Caki2 (cell line): ENCODE results near the gene FOXJ1. TPM values are rescaled to one million over a fixed set of nuclear protein-coding genes. Genes with fewer than 3 reads are reported as not detected.
"Not testable (repeated sequence)": the region's sequence is repeated elsewhere in the genome, so short reads cannot be mapped to it uniquely, and the experiment has no call there.

Experiments
- DNase-seq: peaks from one replicate; pipeline ENCODE4 v3.0.0-alpha.2; 2015; ENCODE audit warnings: low read depth
- in situ Hi-C: cut with HindIII; loops from 2 replicates; pipeline ENCODE4 v1.10.0; 2016; ENCODE audit warnings: low sequenced_read_pairs, low pct_unique_long_range_greater_than_20kb, mixed read lengths
- total RNA-seq: library from RNA; depleted of rRNA; stranded (reverse); fragments of >200 nt; shearing (Covaris generic); gene quantifications from 2 replicates; pipeline ENCODE4 v1.2.3, GENCODE V29; 2014; ENCODE audit warnings: low replicate concordance; rRNA removed

The FOXJ1 gene, protein sequence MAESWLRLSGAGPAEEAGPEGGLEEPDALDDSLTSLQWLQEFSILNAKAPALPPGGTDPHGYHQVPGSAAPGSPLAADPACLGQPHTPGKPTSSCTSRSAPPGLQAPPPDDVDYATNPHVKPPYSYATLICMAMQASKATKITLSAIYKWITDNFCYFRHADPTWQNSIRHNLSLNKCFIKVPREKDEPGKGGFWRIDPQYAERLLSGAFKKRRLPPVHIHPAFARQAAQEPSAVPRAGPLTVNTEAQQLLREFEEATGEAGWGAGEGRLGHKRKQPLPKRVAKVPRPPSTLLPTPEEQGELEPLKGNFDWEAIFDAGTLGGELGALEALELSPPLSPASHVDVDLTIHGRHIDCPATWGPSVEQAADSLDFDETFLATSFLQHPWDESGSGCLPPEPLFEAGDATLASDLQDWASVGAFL
- 1.7 TPM in 1 of 2 replicates, not detected in the other for total RNA-seq

DNA sequence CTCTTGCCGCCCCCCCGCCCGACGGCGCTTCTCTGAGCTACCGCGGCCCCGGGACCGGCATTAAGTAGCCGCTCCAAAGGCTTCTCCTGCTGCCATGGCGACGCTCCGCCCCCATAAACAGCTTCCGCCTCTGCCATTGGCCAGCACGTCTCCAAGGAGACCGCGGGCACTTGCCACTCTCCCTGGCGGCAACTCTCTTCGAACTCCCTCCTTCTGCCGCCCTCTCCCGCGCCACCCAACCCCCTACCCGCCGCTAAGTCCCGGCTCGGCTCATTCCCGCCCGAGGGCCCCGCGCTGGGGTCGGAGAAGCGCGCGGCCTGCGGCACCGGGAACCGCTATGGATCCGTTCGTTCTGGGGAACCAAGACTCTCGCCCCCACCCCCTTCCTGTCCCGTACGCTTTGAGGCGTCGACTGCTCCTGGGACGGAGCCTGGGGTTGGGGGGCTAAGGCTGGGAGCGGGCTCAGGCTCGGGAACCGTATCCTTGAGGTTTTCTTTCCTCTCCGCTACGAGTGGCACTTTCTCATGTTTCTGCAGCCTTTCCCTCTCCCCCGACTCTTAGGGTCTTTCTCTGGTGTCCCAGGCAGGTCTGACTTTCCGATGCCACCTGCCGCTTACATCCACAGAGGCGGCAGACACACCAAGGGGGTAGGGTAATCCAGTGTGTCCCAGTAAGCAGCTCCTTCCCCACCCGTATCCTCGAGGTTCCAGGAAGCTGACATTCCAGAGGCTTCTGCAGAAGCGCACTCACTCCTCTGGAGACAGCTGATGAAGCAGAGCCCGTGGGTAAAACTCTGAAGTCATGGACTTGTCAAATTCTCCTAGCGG, at the start of gene FOXJ1:
TSS of gene FOXJ1 (minus strand) at position 34 of the 827 bp plus-strand sequence. CDS start 850 bp downstream, outside the sequence.
- in situ Hi-C loops, result no loop called here
- peak; percentile 85 for DNase-seq

DNA sequence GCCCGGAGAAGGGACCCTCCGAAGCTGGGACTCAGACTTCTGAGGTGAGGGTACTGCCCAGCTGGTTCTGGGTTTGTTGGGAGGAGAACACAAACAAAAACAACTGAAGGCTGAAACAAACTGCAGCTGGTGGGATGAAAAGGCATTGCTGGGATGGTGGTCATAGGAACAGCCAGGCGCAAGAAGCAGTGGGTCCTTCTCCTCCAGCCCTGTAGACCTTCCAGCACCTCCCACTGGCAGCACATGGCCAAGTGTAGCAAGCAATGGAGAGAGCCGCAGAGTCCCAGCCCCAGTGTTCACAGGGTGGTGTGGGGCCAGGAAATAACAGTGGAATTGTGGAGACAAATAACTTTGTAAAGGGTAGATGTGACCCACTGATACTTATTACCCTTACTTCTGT, 48.7 kb upstream of the FOXJ1 start:
- in situ Hi-C loops, result no loop called here

DNA sequence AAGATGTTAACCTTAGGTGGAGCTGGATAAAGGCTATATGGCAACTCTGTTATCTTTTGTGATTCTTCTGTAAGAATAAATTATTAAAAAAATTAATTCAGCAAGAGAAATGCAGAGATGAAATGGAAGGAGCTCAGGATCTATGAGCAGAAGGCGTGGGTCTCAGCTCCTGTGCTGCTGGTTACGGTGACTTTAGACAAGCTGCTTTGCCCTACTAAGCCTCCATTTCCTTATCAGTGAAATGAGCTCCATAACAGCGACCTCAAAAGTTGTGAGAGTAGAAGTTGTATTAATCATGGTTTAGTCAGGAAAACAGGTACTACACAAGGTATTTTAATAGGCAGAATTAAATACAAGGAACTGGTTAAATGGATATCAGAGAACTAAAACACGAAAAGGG, 48.2 kb upstream of the FOXJ1 start:
- in situ Hi-C loops, result no loop called here
- no peak for DNase-seq

More for the DNA sequence above, 48.7 kb upstream of the FOXJ1 start:
- DNase-seq, result no peak

DNA sequence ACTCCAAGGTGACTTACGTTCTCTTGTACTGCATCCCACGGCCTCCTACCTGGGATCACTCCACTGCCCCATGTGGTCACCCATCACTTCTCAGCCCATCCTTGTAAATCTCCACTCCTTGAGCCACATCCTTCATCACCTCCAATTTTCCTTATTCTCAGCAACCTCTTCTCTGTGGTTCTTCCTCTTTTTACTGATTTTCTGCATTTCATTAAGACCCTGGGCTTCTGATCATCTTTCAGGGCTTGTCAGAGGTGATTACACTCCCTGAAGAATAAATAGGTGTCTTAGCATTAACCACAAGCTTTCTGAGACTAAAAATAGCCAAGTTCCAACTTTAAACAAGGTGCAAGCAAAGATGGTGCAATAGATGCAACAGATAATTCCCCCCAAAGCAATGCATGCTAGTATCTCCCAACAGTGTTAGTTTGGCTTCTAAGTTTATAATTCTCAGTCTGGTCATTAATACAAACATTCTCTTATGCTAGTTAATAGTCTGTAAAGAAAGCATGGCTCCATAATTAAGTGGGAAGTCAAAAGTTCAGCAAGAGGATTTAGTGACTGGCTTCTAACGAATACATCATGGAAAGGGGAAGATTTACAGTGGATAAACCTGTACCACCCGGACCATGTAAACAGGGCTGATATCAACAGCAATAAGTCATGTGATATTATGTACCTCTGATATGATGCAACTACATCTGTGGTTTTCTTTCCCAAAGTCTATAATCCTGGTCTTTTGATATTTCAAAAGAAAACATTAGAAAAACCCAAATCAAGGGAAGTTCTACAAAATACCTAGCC, 47.4 kb upstream of the FOXJ1 start:
- DNase-seq, result no peak
- in situ Hi-C loops, result no loop called here

DNA sequence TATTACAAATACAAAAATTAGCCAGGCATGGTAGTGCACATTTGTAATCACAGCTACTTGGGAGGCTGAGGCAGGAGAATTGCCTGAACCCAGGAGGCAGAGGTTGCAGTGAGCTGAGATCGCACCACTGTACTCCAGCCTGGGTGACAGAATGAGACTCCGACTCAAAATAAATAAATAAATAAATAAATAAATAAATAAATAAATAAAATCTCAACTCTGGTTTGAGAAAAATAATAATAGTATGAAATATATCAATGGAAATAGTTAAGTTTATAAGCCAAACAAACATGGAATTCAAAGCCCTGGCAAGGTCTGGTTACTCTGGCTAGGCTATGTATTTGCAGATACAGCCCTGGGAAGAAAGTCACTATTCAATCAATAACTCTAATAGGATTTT, 45.7 kb upstream of the FOXJ1 start:
- in situ Hi-C loops, DNase-seq: not testable (repeated sequence)

DNA sequence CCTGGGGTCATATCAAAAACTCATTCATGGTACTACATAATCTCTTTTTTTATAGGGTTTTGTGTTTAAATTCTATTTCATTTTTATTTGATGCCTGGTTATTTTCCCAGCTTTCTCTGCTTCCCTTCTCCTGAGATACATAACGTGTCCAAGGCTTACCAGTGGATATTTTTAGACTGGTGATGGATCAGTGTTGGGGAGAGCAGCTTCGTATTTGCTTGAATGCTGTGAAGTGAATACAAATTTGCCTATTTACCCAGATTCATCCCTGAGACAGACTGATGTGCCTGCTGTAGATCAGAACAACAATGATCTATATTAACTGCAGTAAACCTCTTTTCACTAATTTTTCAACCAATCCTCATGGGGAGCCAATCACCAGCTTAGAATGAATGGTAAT, 43.2 kb upstream of the FOXJ1 start:
- in situ Hi-C loops, result no loop called here
- no peak for DNase-seq

DNA sequence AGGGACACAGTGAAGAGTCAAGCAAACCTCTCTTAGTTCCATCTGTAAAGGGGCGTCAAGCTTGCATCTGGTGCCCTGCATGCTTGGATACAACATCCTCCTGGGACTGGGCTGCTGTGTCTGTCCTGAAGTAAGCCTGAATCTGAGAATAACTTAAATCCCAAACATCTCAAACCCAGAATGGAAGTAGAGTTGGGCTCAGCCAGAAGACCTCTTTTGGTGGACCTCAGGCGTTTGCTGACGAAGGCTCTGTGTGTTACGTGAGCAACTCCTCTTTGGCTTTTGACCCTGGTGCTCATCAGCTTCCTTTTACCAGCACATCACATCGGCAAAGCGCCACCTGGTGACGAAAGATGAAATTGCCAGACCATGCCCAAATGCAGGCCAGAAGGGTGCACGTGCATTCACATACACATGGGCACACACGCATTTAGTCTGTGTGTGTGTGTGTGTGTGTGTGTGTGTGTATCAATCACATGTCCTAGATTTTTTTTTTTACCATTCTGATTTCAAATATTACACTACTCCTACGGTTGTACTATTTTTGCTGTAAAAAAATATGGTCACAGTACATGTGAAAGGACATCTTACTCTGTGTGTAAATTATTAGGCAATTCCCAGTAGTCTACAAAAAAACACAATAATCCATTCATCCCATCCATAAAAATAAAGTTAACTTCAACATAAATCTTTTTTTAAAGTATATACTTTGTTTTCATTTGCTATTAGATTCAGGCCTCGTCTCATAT, 41.1 kb upstream of the FOXJ1 start:
- peak; percentile 91 for DNase-seq
- in situ Hi-C loops, result no loop called here

DNA sequence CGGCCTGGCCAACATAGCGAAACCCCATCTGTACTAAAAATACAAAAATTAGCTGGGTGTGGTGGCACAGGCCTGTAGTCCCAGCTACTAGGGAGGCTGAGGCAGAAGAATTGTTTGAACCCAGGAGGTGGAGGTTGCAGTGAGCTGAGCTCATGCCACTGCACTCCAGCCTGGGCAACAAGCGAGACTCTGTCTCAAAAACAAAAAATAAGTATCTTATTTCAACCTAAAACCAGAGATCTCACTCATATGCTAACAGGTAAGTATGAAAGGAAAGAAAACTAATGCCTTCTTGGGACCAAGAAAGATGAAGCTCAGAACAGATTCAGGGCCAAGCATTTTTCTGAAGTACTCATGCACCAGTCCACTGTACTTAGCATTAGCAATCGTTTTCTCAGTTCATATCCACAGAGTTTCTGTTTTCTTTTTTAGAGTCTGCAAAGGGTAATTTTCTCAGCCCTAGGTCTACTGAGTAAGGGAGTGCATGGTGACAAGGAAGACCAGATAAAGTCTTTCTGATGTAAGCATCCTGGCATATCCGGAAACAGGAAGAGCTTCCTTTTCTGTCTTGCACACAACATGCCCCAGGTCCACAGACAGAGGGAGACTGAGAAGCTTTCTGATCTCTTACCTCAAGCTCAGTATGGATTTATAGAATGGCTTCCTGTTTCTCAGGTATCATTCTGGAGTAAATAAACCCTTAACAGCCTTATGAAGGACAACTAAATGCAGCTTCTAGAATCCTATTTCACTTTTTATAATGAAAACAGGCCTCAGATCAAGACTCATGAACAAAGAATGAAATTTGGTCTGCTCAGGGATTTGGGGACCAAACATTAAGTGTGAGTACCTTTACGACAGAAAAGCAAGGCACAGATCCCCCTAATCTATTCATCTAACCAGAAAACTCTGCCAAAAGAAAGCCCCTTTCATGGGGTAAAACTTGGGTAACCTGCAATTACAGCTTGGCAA, 38.7 kb upstream of the FOXJ1 start:
- in situ Hi-C loops, result no loop called here
- DNase-seq, result no peak

DNA sequence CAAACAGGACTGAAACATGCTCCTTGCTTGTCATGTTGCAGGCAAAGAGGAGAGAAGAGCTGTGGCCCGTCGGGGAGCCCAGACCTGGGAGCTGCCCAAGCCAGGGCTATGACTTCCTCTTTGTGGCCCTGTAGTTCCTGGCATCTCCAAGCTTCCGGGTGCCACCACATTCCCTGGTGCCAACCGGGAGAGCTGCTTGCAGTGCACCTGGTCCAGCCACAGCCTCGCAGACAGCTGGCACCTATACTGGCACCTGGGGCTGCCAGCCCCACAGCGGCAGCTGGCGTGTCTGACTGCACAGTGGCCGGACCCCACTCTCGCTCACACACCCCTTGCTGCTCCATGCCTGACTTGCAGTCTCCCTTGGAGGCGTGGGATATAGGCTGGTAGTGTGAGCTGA, 37.1 kb upstream of the FOXJ1 start:
- in situ Hi-C loops, result no loop called here
- no peak for DNase-seq

DNA sequence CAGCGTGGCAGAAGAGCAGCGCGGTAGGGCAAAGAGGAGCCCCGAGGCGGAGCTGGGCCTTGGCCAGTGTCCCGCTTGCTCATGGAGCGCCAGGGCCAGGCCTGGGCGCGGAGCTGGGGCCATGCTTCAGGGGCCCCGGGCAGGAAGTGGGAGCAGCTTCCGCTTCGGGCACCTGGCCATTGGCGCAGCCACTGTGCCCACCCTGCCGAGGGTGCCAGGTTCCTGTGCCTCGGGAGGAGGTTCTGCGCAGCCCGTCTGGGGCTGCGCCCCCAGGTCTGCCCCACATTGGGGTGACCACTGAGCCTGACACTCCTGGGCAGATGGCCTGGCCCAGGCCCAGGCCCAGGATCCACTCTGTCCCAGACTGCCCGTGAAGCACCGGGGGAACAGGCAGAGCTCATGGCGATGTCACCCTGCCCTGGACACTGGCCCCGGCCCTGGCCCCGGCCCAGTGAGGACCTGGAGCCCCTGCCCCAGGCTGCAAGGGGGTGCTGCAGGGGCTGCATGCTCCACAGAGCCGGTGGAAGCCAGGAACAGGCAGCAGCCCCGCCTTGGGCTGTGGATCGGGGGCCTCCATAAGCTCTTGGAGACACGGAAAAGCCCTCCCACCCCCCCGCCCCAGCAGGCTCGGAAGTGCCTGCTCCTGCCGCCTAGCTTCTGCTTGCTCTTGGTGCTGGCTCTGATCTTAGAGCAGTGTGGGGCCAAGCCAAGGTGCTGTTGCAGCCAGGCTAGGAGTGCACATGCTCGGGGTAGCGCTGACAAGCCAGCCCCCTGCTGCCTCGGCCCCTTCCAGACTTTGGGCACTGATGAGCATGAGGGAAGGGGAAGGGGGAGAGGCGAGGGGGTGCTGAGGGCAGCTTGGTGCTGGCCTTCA, 35.9 kb upstream of the FOXJ1 start:
- no peak for DNase-seq
- in situ Hi-C loops, result no loop called here

DNA sequence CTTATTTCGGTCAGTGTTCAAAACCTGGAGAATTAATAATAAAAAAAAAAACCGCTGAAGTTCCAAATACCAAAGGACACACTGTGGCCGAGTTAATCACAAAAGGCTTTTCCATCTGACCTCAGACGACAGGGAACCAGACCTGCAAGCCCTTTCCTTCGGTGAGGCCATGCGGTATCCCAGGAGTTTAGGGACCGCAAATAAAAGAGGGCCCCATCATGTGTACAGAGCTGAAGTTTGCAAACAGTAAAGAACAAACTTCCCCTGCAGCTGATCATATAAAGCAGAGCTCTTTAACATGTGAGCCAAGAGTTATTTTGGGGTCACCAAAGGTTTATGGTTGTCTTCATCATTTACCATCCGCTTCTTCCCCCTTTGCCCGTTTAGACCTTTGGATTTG, 33.0 kb upstream of the FOXJ1 start:
- DNase-seq, result no peak
- in situ Hi-C loops, result no loop called here

DNA sequence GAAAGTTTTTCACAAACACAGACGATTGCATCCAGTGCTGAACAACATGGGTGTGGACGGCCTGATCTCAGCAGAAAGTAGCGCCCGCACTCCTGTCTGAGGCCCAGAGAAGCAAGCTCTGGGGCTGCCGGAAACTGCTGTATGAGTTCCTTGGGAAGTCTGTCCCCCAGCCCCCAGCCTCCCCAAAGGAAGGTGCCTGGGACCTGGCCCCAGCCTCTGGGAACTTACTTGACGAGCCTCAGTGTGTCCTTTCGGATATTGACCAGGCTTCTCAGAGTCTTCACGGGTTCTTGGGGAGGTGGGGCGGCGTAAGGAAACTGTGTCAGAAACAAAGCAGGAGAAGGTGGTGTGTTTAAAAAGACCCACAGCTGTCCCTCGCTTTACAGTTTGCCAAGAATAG, 32.4 kb upstream of the FOXJ1 start:
- no peak for DNase-seq
- in situ Hi-C loops, result no loop called here

DNA sequence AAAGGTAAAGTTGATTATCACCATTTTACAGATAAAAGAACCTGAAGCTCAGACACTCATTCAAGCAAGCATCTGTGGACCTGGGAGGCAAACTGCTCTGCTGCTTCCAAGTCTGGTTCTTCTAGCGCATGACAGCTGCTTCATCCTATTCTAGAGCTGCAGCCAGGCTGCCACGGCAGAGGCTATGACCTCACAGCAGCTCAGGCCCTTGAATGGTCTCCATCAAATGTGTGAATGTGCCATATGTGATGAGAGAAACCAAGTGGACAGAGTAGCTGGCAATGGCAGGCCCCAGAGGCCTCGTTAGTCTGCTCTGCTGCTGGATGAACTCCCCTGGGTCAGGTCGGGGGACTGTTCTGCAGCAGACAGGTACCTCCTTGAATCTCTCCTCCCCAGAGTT, 30.7 kb upstream of the FOXJ1 start:
- DNase-seq, result no peak
- in situ Hi-C loops, result no loop called here

DNA sequence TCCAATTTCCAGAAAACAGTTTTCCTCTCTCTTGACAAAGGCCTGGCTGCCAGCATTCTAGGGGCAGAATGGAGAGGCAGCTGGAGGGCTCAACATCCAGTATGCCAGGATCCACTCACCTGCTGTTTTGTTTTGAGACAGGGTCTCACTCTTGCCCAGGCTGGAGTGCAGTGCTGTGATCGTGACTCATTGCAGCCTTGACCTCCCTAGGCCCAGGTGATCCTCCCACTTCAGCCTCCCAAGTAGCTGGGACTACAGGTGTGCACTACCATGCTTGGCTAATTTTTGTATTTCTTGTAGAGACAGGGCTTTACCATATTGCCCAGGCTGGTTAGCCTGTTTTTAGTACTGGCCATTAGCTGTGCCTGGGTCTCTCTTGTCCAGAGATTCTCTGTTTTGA, 29.1 kb upstream of the FOXJ1 start:
- in situ Hi-C loops, result no loop called here
- no peak for DNase-seq

DNA sequence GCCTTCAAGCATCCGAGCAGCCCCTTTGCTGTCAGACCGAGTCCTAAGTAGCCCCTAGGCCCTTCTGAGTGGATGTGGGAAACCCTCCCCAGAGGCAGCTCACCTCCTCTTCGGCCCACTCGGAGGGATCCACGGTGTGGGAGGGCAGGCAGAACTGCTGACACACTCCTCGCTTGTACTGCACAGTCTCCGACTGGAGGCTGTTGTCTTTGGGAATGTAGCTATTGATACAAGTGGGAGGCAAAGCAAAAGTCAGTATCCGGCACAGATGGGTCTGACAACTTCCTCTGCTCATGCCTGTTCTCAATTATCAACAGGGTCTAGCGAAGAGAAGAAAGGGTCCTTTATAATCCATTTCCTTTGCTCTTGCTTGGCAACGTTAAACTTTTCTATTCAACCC, 25.9 kb upstream of the FOXJ1 start:
- in situ Hi-C loops, result no loop called here

DNA sequence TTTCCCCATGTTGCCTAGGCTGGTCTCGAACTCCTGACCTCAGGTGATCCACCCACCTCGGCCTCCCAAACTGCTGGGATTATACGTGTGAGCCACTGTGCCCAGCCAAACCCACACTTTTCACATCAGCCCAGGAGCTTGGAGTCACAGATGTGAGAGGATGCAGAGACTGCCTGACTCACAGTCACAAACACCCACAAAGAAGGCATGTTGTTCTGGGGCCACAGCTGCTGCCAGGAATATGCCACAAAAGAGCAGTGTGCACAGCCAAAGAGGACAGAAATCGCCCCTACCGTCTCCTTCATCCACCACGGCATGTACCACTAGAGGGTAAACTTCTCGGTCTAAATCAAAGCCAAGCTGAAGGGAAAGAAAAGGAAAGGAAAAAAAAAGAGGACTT, 25.1 kb upstream of the FOXJ1 start:
- in situ Hi-C loops, result no loop called here
- no peak for DNase-seq

More for the DNA sequence above, 25.9 kb upstream of the FOXJ1 start:
- DNase-seq, result no peak
